ENCODE data around the gene SENP3. TPM values are rescaled to one million over a fixed set of nuclear protein-coding genes. Genes with fewer than 3 reads are reported as not detected.
A peak's percentile ranks its signal among the peaks of the same experiment; 100 is the strongest.
"Not testable (repeated sequence)": the region's sequence is repeated elsewhere in the genome, so short reads cannot be mapped to it uniquely, and the experiment has no call there.

SENP3 gene
- total RNA-seq, 2 donors from 2014 or later = 30.9 to 34.1 TPM

DNA sequence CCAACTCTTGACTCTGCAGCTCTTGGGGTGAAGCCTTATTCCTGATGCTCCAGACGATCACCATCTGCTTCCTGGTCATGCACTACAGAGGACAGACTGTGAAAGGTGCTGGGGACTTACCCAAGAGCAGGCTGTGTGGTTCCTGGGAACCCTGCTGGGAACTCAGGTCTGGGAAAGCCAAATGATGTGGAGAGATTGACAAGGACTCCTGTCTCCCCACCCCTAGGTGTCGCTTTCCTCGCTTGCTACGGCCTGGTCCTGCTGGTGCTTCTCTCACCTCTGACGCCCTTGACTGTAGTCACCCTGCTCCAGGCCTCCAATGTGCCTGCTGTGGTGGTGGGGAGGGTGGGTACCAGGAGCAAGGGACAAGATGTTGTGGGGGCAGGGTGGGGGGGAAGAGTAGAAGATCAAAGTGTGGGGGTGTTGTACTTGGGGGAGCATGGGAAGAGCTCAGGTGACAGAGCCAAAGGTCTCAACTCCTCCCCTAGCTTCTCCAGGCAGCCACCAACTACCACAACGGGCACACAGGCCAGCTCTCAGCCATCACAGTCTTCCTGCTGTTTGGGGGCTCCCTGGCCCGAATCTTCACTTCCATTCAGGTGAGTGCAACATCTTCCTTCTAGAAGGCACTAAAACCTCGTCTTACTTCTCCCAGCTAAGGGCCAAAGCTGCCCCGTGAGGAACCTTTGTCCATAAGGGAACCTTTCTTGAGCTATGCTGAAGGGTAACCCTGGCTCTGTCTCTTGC lies 25.1 kb downstream of the SENP3 start:
- intact Hi-C loops (cut with DNase I, micrococcal nuclease) = no loop called here
- DNase-seq (peak; percentile 62 to 69), ATAC-seq (peak; percentile 34)

DNA sequence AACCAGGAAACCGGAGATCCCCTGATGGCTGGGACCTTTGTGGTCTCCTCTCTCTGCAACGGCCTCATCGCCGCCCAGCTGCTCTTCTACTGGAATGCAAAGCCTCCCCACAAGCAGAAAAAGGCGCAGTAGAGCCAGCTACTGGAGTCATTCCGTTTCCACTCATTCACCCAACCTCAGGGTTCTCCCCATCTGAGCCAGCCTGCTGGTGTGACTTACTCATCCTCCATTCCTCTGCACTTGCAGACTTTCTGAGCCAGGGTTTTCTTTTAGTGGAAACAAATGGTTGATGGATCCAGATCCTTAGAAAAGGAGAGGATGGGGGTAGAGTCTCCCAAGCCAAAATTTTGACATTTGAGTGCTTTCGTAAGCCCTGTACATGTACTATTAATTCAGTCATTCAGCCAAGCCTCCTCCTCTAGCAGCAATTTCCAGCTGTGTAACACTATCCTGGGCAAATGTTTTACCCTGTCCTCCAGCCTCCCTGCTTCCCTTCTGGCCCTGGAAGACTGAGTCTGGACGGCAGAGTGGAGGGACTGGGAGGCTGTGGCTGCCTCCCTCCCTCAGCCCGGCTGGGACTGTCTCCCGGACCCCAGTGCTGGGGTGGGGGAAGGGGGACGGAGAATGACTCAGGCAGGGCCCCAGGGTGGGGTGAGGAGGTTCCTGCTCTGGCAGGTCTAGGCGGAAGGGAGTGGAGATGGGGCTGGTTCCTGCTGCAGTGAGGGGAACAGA lies 25.9 kb downstream of the SENP3 start:
- no peak for ATAC-seq
- intact Hi-C loops (cut with DNase I, micrococcal nuclease) = no loop called here
- DNase-seq = no peak

- intact Hi-C loops (cut with DNase I, micrococcal nuclease) = no loop called here
- ATAC-seq = no peak
Observed at GRCh38 chr17:7588553-7589203, 27.0 kb downstream of the SENP3 start.

GRCh38 chr17:7589204-7589868 lies 27.6 kb downstream of the SENP3 start:
- intact Hi-C loops (cut with DNase I, micrococcal nuclease) = no loop called here
- peak; percentile 79 for ATAC-seq

More at GRCh38 chr17:7588553-7589203, 27.0 kb downstream of the SENP3 start:
- no peak for DNase-seq

DNA sequence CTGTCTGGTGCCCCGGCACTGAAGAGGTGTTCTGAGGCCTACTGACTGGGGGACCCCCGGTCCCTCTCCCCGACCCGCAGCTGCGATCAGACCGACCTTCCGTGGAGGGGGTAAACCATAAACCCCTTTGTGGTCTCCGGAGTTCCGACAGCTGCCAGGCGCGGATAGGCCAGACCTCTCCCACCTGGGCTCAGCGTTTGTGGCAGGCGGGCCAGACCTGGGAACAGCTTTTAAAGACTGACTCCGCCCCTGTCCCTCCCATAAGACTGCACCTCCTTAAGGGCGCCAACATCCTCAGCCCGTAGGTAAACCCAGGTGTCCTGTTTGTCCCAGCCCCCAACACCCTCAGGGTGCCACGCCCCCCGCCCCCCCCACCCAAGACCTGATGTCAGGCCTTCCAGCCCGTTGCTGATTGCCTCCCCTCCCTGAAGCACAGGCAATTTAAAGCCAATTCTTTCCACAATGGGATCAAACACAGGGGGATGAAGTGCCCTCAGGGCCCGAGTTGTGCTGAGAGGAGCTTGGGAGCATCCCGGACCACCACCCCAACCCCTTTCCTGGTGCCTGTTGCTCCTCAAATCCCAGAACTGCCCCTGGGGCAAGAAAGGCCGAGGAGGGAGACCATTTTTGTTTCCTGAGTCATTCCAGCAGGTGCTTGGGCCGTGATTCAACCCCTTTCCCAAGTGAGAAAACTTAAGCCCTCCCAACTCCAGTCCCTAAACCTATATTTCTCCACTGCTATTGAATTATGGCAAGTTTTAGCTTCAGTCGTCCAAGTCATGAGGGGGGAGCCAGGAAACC lies 28.4 kb downstream of the SENP3 start, which contains the start of gene SOX15:
Gene SOX15, minus strand, starts transcription at position 204 of the 801 bp plus-strand sequence. CDS start 418 bp downstream, outside the sequence.
- DNase-seq (no peak), ATAC-seq (peak; percentile 40)
- intact Hi-C loops (cut with DNase I, micrococcal nuclease) = no loop called here

More at GRCh38 chr17:7589204-7589868, 27.6 kb downstream of the SENP3 start:
- DNase-seq = peak; percentile 77 to 85

- DNase-seq (no peak), ATAC-seq (no peak)
- intact Hi-C loops (cut with DNase I, micrococcal nuclease) = no loop called here
Observed at GRCh38 chr17:7590743-7591142, 29.0 kb downstream of the SENP3 start.

- DNase-seq = no peak
- ATAC-seq = no peak
- intact Hi-C loops (cut with DNase I, micrococcal nuclease) = no loop called here
Observed at GRCh38 chr17:7591596-7591995, 29.9 kb downstream of the SENP3 start.

DNA sequence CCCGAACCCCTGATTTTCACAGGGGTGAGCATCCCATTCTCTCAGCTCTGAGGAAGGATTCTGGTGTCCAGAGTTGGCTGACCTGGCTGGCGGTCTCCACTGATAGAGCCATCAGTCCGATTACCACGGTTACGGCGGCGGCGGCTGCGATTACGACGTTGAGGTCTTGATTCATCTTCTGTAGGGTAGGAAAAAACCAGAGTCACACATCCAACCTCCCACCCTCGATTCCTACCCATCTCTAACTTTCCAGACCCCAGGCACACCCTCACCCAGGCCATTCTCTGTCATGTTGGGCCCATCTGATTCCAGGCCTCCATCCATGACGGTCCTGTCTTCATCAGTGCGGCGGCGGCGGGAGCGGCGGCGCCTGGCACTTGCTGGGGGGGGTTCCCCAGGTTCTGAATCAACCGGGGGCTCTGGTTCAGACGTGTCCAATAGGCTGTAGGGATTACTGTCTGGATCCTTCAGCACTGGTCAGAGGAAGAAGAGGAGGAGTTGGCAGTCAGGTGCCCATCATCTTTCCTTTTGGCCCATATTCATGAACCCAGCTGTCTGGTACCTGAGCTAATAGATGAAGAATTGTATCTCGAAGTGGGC lies 30.8 kb downstream of the SENP3 start:
- no peak for ATAC-seq
- intact Hi-C loops (cut with DNase I, micrococcal nuclease) = no loop called here
- DNase-seq = no peak

DNA sequence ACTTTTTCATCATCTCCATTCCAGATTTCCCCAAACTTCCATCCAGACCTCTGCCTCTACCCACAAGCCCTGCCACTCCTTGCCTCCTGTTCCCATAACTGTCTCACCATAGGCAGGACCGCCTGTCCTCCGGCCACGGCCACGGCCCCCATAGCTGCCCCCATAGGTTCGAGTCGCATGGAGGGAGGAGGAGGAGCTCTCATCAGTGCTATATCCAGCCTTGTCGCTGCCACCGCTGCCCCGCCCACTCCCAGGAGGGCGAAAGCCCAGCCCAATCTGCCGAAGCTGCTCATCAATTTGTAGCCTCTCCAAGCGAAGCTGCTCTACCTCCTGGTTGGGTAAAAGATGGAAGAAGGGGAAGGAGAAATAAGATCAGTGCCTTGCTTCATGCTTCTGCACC lies 31.6 kb downstream of the SENP3 start:
- DNase-seq (no peak), ATAC-seq (no peak)
- intact Hi-C loops (cut with DNase I, micrococcal nuclease) = no loop called here

GRCh38 chr17:7597561-7597960 lies 35.8 kb downstream of the SENP3 start:
- ATAC-seq = peak; percentile 87
- DNase-seq; intact Hi-C loops (cut with DNase I, micrococcal nuclease): not testable (repeated sequence)

DNA sequence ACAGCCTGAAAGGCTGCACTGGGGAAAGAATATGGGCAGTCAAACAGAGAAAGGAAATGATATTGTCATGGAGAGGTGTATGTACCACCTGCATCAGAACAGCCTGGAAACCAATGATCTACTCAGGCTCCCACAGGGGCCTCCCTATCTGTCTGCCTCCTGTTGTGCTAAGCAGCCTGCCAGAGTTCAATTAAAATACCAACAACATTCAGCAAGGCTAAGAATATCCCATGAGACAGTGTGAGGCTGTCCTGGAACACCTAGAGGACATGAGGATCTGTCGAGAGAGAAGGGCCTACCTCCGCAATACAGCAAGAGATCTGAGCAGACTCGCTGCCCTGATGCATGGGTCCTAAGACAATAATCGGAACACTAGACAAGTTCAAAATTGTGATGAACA lies 44.6 kb downstream of the SENP3 start:
- no peak for ATAC-seq
- intact Hi-C loops (cut with DNase I, micrococcal nuclease) = no loop called here
- DNase-seq = no peak

DNA sequence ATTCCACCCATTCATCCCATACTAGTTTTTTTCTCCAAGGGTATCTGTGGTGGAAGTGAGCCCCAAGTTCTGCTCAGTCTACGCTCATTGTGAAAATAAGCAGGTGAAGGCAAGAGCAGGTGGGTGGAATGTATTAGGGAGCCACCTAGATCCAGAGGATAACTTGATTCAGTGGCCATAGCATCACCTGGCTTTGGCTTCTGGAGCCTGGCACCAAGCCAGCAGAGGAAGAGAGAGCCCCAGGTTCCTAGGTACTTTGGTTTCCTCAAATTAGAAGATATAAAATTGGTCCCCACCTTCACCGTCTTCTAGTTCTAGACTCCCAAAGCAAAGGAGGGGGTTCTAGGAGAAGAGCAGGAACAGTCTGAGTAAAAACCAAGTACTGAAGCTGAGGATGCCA lies 48.9 kb downstream of the SENP3 start:
- DNase-seq = no peak
- no peak for ATAC-seq
- intact Hi-C loops (cut with DNase I, micrococcal nuclease) = no loop called here

DNA sequence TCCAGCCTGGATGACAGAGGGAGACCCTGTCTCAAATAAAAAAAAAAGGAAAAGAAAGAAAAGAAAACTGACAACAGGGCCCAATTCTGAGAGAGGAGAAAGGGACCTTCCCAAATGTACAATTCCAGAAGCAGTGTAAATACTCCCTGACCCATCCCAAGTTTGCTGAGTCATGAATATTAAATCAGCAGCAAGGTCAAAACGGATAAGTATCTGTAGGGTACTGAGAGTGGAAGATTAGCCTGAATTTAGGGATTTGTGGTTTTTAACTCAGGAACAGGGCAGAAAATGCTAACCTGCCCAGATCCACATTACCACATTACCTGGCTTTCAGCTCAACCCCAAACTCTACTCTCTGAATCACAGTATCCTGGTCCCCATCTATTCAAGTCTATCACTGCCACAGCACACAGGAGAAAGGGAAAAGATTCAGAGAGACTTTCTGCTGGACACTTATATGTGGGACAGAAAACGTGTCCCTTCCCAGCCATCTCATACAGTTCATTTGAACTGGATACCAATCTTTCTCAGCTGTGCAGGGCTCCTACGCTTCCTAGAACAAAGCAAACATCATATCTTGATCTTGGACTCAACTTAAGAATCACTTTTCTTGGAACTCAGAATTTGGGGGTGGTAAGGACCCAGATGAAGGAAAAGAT lies 50.0 kb downstream of the SENP3 start:
- DNase-seq = no peak
- ATAC-seq = no peak
- intact Hi-C loops (cut with DNase I, micrococcal nuclease) = no loop called here

DNA sequence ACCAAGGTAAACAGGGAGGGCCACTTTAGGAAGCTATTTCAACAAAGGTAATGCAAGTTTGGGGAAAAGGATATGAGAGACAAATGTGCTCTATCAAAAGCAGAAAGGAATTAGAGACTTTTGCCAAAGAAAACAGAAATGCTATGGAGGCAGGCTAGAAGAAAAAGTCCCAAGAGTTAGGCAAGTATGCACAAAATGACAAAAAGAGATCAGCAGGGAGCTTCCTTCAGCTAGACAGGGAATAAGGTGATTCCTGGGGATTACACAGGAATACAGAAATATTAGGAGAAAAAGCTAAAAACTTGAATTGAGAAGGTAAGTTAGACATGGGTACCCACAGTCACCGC lies 50.5 kb downstream of the SENP3 start:
- intact Hi-C loops (cut with DNase I, micrococcal nuclease) = no loop called here
- ATAC-seq = no peak
- no peak for DNase-seq

DNA sequence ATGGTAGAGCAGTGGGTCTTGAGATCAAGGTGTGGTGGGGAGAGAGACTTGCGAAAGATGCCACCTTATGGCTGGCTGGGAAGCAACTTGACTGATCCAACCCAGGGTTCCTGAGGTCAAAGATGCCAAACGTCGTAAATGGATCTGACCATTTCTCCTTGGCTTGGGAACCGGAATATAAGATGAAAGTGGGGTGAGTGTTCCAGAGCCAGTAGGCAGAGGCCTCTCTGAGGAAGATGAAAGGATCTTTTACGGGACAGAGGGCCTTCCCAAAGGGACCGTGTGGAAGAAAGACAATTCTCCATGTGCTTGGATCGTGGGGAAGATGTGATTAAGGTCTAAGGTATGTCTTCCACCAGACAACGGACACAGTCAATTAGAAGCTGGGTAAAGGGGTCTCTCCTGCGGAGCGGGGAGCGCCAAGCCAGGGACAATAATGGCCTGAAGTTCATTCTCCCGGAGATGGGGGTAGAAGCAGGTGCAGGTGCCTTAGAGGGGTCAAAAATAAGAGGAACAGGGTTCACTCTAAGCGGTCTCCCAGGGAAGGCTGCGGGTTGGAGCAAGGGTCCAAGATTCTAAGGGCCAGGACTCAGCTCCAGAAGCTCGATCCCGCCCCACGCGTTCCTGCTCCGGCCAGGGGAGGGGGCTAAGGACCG lies 52.2 kb downstream of the SENP3 start:
- DNase-seq = no peak
- intact Hi-C loops (cut with DNase I, micrococcal nuclease) = no loop called here

GRCh38 chr17:7614425-7615264 lies 52.9 kb downstream of the SENP3 start, which contains the start of gene FXR2:
Gene FXR2, minus strand, starts transcription at chr17:7614897. Its CDS starts 365 bp downstream, at chr17:7614532.
- DNase-seq = peak; percentile 100
- ATAC-seq = peak; percentile 94
- intact Hi-C loops (cut with DNase I, micrococcal nuclease) = no loop called here

More for the DNA sequence above, 52.2 kb downstream of the SENP3 start:
- ATAC-seq = no peak

All from left colon (tissue), 2 donors.